Trophoblast cell (in vitro differentiated cells and primary cell): ENCODE data around the gene DOCK11.

Experiments used
- DNase-seq, 2 donors: peaks; one replicate each; pipeline ENCODE4 v3.0.0-alpha.2; 2016
- H2AFZ ChIP-seq: 2 replicates; pipeline ENCODE4 v1.6.1; 2013; ENCODE audit warnings: low read length, moderate library complexity, mild to moderate bottlenecking; ENCODE audit not compliant: insufficient read depth, poor library complexity
- H2AK5ac ChIP-seq: 2 replicates; pipeline ENCODE4 v1.6.1; 2013; ENCODE audit warnings: mild to moderate bottlenecking, low read length
- H2BK120ac ChIP-seq: 2 replicates; pipeline ENCODE4 v1.6.1; 2013; ENCODE audit warnings: low read length, mild to moderate bottlenecking, moderate library complexity; ENCODE audit not compliant: insufficient read depth, poor library complexity
- H2BK12ac ChIP-seq: 2 replicates; pipeline ENCODE4 v1.6.1; 2013; ENCODE audit warnings: mild to moderate bottlenecking, low read length, moderate library complexity
- H2BK5ac ChIP-seq: 2 replicates; pipeline ENCODE4 v1.6.1; 2013; ENCODE audit warnings: low read length, low read depth, moderate library complexity, mild to moderate bottlenecking; ENCODE audit not compliant: poor library complexity
- H3K14ac ChIP-seq: 2 replicates; pipeline ENCODE4 v1.6.1; 2013; ENCODE audit warnings: mild to moderate bottlenecking, low read length
- H3K18ac ChIP-seq: 2 replicates; pipeline ENCODE4 v1.6.1; 2013; ENCODE audit warnings: mild to moderate bottlenecking, low read length
- H3K23ac ChIP-seq: 2 replicates; pipeline ENCODE4 v1.6.1; 2013; ENCODE audit warnings: low read length
- H3K27ac ChIP-seq: 2 replicates; pipeline ENCODE4 v1.5.1; 2013; ENCODE audit warnings: low read depth, mild to moderate bottlenecking, inconsistent platforms, low read length, moderate library complexity
- H3K27me3 ChIP-seq: 2 replicates; pipeline ENCODE4 v1.6.1; 2013; ENCODE audit warnings: inconsistent platforms, mild to moderate bottlenecking, low read length, moderate library complexity; ENCODE audit not compliant: insufficient read depth
- H3K36me3 ChIP-seq, 2 experiments: 1 replicate in 1 of 2; 2 replicates in 1 of 2; pipeline ENCODE4 v1.6.1; 2013; ENCODE audit warnings: low read length in 2 of 2, mild to moderate bottlenecking in 2 of 2, moderate library complexity in 1 of 2; ENCODE audit not compliant: insufficient read depth in 2 of 2, control insufficient read depth in 1 of 2
- H3K4ac ChIP-seq: 2 replicates; pipeline ENCODE4 v1.6.1; 2013; ENCODE audit warnings: low read depth, mild to moderate bottlenecking, low read length, moderate library complexity
- H3K4me1 ChIP-seq, 2 experiments: 1 replicate in 1 of 2; 2 replicates in 1 of 2; pipeline ENCODE4 v1.6.1; 2013; ENCODE audit warnings: low read length in 2 of 2, mild to moderate bottlenecking in 2 of 2, moderate library complexity in 1 of 2; ENCODE audit not compliant: insufficient read depth in 2 of 2, control insufficient read depth in 1 of 2
- H3K4me2 ChIP-seq: 2 replicates; pipeline ENCODE4 v1.6.1; 2013; ENCODE audit warnings: inconsistent platforms, mild to moderate bottlenecking, low read length, moderate library complexity
- H3K4me3 ChIP-seq: 2 replicates; pipeline ENCODE4 v1.5.1; 2013; ENCODE audit warnings: mild to moderate bottlenecking, low read depth, low read length, inconsistent platforms
- H3K79me1 ChIP-seq: one replicate; pipeline ENCODE4 v1.6.1; 2013; ENCODE audit warnings: low read length
- H3K79me2 ChIP-seq: 2 replicates; pipeline ENCODE4 v1.6.1; 2013; ENCODE audit warnings: low read length, mild to moderate bottlenecking; ENCODE audit not compliant: control insufficient read depth, insufficient read depth, poor library complexity
- H3K9ac ChIP-seq: 2 replicates; pipeline ENCODE4 v1.6.1; 2013; ENCODE audit warnings: mild to moderate bottlenecking, low read length
- H3K9me3 ChIP-seq: 2 replicates; pipeline ENCODE4 v1.6.1; 2013; ENCODE audit warnings: low read depth, mild to moderate bottlenecking, control low read depth, inconsistent platforms, low read length; ENCODE audit not compliant: insufficient read depth
- H4K12ac ChIP-seq: 2 replicates; pipeline ENCODE4 v1.6.1; 2013; ENCODE audit warnings: low read depth, mild to moderate bottlenecking, low read length, moderate library complexity
- H4K8ac ChIP-seq: 2 replicates; pipeline ENCODE4 v1.6.1; 2013; ENCODE audit warnings: low read depth, mild to moderate bottlenecking, low read length, moderate library complexity
- H4K91ac ChIP-seq: one replicate; pipeline ENCODE4 v1.6.1; 2013; ENCODE audit warnings: low read depth, mild to moderate bottlenecking, low read length, moderate library complexity
- WGBS: extraction: QIAGEN DNeasy Blood & Tissue Kit; methylation state at CpG from one replicate; pipeline ENCODE4 v1.1.7; 2013; ENCODE audit warnings: missing lambda C conversion rate; ENCODE audit not compliant: insufficient read length, insufficient coverage; ENCODE audit errors: extremely low coverage; 5-methylcytosine and 5-hydroxymethylcytosine counted together

Gene DOCK11

GRCh38 chrX:118534716-118535493, 39.3 kb downstream of the DOCK11 start:
- no peak overlapping the region for H3K4me2 ChIP-seq
- H3K14ac ChIP-seq = no peak overlapping the region
- H2BK5ac ChIP-seq = no peak overlapping the region
- H3K4me3 ChIP-seq = no peak overlapping the region
- H3K18ac ChIP-seq = no peak overlapping the region
- H3K4ac ChIP-seq = no peak overlapping the region
- peak in 1 of 2 donors; percentile 38 for DNase-seq
- no peak overlapping the region for H4K12ac ChIP-seq
- no peak overlapping the region for H2AK5ac ChIP-seq
- H3K4me1 ChIP-seq = peaks cover 0 to 2% of the 10 kb centered on the region in 2 experiments
- H3K79me2 ChIP-seq = no peaks in the 10 kb centered on the region
- no peak overlapping the region for H2BK12ac ChIP-seq
- H3K9ac ChIP-seq = no peak overlapping the region
- H2BK120ac ChIP-seq = no peak overlapping the region
- no peak overlapping the region for H2AFZ ChIP-seq
- no peak overlapping the region for H3K23ac ChIP-seq
- H3K27ac ChIP-seq = no peak overlapping the region
- H3K36me3 ChIP-seq = no peaks in the 10 kb centered on the region
- WGBS = no CpG with 5 or more reads among the region's 9 CpGs
- no peak overlapping the region for H4K91ac ChIP-seq
- no peaks in the 10 kb centered on the region for H3K27me3 ChIP-seq
- no peak overlapping the region for H4K8ac ChIP-seq
- no peaks in the 10 kb centered on the region for H3K9me3 ChIP-seq
- no peaks in the 10 kb centered on the region for H3K79me1 ChIP-seq

- DNase-seq = no peak
- no peak overlapping the region for H3K27ac ChIP-seq
- H3K79me1 ChIP-seq = no peaks in the 10 kb centered on the region
- peaks cover 0 to 2% of the 10 kb centered on the region in 2 experiments for H3K4me1 ChIP-seq
- H3K14ac ChIP-seq = no peak overlapping the region
- no peak overlapping the region for H3K4me2 ChIP-seq
- no peaks in the 10 kb centered on the region for H3K9me3 ChIP-seq
- H2BK12ac ChIP-seq = no peak overlapping the region
- no peak overlapping the region for H2BK5ac ChIP-seq
- WGBS = no CpG with 5 or more reads among the region's 2 CpGs
- no peak overlapping the region for H4K8ac ChIP-seq
- no peak overlapping the region for H2AFZ ChIP-seq
- no peaks in the 10 kb centered on the region for H3K79me2 ChIP-seq
- H3K9ac ChIP-seq = no peak overlapping the region
- H3K36me3 ChIP-seq = no peaks in the 10 kb centered on the region
- H2BK120ac ChIP-seq = no peak overlapping the region
- H3K23ac ChIP-seq = no peak overlapping the region
- no peak overlapping the region for H3K4ac ChIP-seq
- no peak overlapping the region for H3K18ac ChIP-seq
- no peak overlapping the region for H4K91ac ChIP-seq
- no peak overlapping the region for H4K12ac ChIP-seq
- no peak overlapping the region for H3K4me3 ChIP-seq
- no peak overlapping the region for H2AK5ac ChIP-seq
- H3K27me3 ChIP-seq = no peaks in the 10 kb centered on the region
These were observed 40.6 kb downstream of the DOCK11 start for GRCh38 chrX:118536204-118536603.

- no peak overlapping the region for H3K14ac ChIP-seq
- H2BK120ac ChIP-seq = no peak overlapping the region
- no peak overlapping the region for H4K91ac ChIP-seq
- no peak overlapping the region for H2BK12ac ChIP-seq
- H2AFZ ChIP-seq = no peak overlapping the region
- H3K4me2 ChIP-seq = peak overlapping the region; percentile 30
- H3K4me1 ChIP-seq = peaks cover 0 to 2% of the 10 kb centered on the region in 2 experiments
- no peaks in the 10 kb centered on the region for H3K27me3 ChIP-seq
- no peaks in the 10 kb centered on the region for H3K79me1 ChIP-seq
- no peak overlapping the region for H3K4me3 ChIP-seq
- H3K23ac ChIP-seq = no peak overlapping the region
- H3K18ac ChIP-seq = no peak overlapping the region
- no peaks in the 10 kb centered on the region for H3K79me2 ChIP-seq
- no peak overlapping the region for H3K9ac ChIP-seq
- WGBS = no CpG with 5 or more reads among the region's 6 CpGs
- H3K36me3 ChIP-seq = no peaks in the 10 kb centered on the region
- no peak overlapping the region for H2BK5ac ChIP-seq
- H3K9me3 ChIP-seq = no peaks in the 10 kb centered on the region
- H4K8ac ChIP-seq = no peak overlapping the region
- H2AK5ac ChIP-seq = no peak overlapping the region
- peak in 1 of 2 donors; percentile 23 for DNase-seq
- H4K12ac ChIP-seq = no peak overlapping the region
- H3K27ac ChIP-seq = no peak overlapping the region
- no peak overlapping the region for H3K4ac ChIP-seq
These were observed 41.3 kb downstream of the DOCK11 start for GRCh38 chrX:118536687-118537461.

DNA sequence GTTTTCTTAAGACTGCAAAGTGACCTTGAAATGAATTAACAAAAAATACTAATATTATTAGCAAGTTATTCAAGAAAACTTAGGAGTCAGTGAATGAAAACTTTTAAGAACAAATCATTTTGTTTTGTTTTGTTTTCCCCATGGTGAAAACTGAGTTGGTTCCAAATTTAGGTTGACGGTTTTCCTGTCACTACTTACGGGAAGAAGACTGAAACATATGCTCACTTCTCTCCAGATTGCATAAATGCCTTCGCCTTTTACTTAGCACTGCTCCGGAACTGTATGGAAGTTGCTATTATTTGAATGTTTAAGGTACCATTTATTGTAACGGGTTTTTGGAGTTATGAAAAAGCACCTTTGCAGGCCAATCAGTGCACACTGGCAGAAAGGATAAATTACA, 42.8 kb downstream of the DOCK11 start:
- H4K8ac ChIP-seq = no peak overlapping the region
- no peak overlapping the region for H2AK5ac ChIP-seq
- H3K79me2 ChIP-seq = no peaks in the 10 kb centered on the region
- no peaks in the 10 kb centered on the region for H3K79me1 ChIP-seq
- DNase-seq = no peak
- no peak overlapping the region for H4K91ac ChIP-seq
- H3K4me3 ChIP-seq = no peak overlapping the region
- H2BK120ac ChIP-seq = no peak overlapping the region
- H3K36me3 ChIP-seq = no peaks in the 10 kb centered on the region
- no peak overlapping the region for H3K14ac ChIP-seq
- H2BK5ac ChIP-seq = no peak overlapping the region
- no CpG with 5 or more reads among the region's 5 CpGs for WGBS
- no peak overlapping the region for H2AFZ ChIP-seq
- H3K18ac ChIP-seq = no peak overlapping the region
- no peak overlapping the region for H3K23ac ChIP-seq
- no peak overlapping the region for H2BK12ac ChIP-seq
- H3K27ac ChIP-seq = no peak overlapping the region
- H3K9ac ChIP-seq = no peak overlapping the region
- peaks cover 0 to 2% of the 10 kb centered on the region in 2 experiments for H3K4me1 ChIP-seq
- H3K27me3 ChIP-seq = no peaks in the 10 kb centered on the region
- H4K12ac ChIP-seq = no peak overlapping the region
- H3K4me2 ChIP-seq = no peak overlapping the region
- no peak overlapping the region for H3K4ac ChIP-seq
- no peaks in the 10 kb centered on the region for H3K9me3 ChIP-seq
